HepG2 (cell line): Measurements from ENCODE around the gene ANKRD17.
A peak's percentile ranks its signal among the peaks of the same experiment; 100 is the strongest.

Experiments used
- DNMT1 ChIP-seq: sonication (generic); formaldehyde crosslinking; IDR thresholded peaks from 2 replicates; pipeline ENCODE4 v1.5.1; 2020; ENCODE audit warnings: mild to moderate bottlenecking, missing genetic modification reagents
- POLR2A ChIP-seq, 2 experiments: IDR thresholded peaks; 2 replicates each; pipeline ENCODE4 v1.6.1; 2011; ENCODE audit warnings: low read depth in 2 of 2, low read length in 2 of 2, mild to moderate bottlenecking in 1 of 2, moderate library complexity in 1 of 2; ENCODE audit not compliant: insufficient read depth in 1 of 2
- SUZ12 ChIP-seq: fragments of 150-350 bp; IDR thresholded peaks from 2 replicates; pipeline ENCODE4 v1.6.1; 2014; ENCODE audit warnings: low read depth, low read length
- ZBTB20 ChIP-seq: sonication (generic); formaldehyde crosslinking; IDR thresholded peaks from 2 replicates; pipeline ENCODE4 v1.8.1; 2023; ENCODE audit warnings: missing genetic modification reagents, low read depth, mild to moderate bottlenecking, borderline replicate concordance
- ZMYM2 ChIP-seq: sonication (generic); formaldehyde crosslinking; IDR thresholded peaks from 2 replicates; pipeline ENCODE4 v1.8.0; 2022; ENCODE audit warnings: mild to moderate bottlenecking, missing genetic modification reagents
- ZNF547 ChIP-seq: sonication (generic); formaldehyde crosslinking; IDR thresholded peaks from 2 replicates; pipeline ENCODE4 v1.5.1; 2020; ENCODE audit warnings: mild to moderate bottlenecking, missing genetic modification reagents
- ZSCAN12 ChIP-seq: sonication (generic); formaldehyde crosslinking; IDR thresholded peaks from 2 replicates; pipeline ENCODE4 v1.9.0; 2021; ENCODE audit warnings: mild to moderate bottlenecking, missing genetic modification reagents
- TF ChIP-seq, protein P1 (sequence below): sonication (generic); formaldehyde crosslinking; IDR thresholded peaks from 2 replicates; pipeline ENCODE4 v1.5.0; 2020; ENCODE audit warnings: mild to moderate bottlenecking, missing genetic modification reagents, moderate library complexity

DNA sequence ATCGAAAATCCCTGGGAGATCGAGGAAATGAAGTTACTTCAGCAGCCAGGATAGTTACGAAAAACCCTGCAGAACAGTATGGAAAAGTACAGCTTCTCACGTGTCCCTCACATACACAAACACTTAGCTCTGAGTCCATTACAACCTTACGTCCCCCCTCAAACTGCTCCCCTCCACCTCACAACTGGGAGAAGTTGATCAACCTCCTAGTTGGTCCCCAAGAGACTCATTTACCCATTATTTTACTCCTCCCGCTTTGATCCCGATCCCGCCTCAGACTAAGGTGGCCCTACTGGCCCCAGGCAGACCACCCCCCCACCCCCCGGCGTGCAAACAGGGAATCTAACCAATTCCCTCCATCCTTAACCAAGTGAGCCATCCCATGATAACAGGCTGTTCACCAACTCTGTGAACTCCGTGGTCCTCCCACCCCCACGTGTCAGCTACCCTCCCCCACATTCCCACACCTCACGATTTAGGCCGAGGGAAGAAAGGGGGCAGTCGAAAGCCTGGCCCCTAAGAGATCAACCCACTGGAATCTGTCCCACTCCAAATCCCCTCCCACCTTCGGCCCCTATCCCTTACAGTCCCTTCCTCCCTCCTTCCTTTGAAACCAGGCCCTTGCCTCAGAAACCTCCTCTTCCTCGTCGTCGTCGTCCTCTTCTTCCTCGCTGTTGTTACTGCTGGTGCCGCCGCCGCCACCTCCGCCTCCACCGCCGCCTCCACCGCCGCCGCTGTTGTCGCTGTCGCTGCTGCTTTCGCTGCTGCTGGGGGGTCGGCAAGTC, 755 bp downstream of the ANKRD17 start:
- TF ChIP-seq ZSCAN12 (CRISPR knock-in tag): no peak
- TF ChIP-seq DNMT1 (CRISPR knock-in tag): no peak
- TF ChIP-seq, protein P1, sequence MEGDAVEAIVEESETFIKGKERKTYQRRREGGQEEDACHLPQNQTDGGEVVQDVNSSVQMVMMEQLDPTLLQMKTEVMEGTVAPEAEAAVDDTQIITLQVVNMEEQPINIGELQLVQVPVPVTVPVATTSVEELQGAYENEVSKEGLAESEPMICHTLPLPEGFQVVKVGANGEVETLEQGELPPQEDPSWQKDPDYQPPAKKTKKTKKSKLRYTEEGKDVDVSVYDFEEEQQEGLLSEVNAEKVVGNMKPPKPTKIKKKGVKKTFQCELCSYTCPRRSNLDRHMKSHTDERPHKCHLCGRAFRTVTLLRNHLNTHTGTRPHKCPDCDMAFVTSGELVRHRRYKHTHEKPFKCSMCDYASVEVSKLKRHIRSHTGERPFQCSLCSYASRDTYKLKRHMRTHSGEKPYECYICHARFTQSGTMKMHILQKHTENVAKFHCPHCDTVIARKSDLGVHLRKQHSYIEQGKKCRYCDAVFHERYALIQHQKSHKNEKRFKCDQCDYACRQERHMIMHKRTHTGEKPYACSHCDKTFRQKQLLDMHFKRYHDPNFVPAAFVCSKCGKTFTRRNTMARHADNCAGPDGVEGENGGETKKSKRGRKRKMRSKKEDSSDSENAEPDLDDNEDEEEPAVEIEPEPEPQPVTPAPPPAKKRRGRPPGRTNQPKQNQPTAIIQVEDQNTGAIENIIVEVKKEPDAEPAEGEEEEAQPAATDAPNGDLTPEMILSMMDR (CRISPR knock-in tag): no peak
- no peak for TF ChIP-seq SUZ12
- no peak for TF ChIP-seq ZNF547 (CRISPR knock-in tag)
- peak; percentile 32 to 66; a peak in 2 of 4 replicates for TF ChIP-seq POLR2A (IDR thresholded peaks at IDR 0.05; ENCODE audit: insufficient read depth in 1 of 2, low read depth in 2 of 2, low read length in 2 of 2)
- TF ChIP-seq ZMYM2 (CRISPR knock-in tag): no peak
- TF ChIP-seq ZBTB20: no peak
